OCI-LY7 (cell line): ENCODE data around the gene CR2. TPM values are rescaled to one million over a fixed set of nuclear protein-coding genes. Genes with fewer than 3 reads are reported as not detected.

Experiments used
- BruUV-seq: library from RNA; stranded (reverse); fragments of 400-500 nt; replicated peaks from 2 replicates; lab custom pipeline; 2021; lab: Mats Ljungman, UMichigan
- CTCF ChIA-PET: fragments of 300-600 bp; sonication (Branson Sonifier 250); formaldehyde crosslinking; loops from one replicate; lab custom pipeline; 2022; ENCODE audit warnings: antibody characterized with exemption; ENCODE audit not compliant: unreplicated experiment; lab: Charles Lee
- POLR2A ChIA-PET: fragments of 300-600 bp; sonication (Branson Sonifier 250); formaldehyde crosslinking; loops from one replicate; lab custom pipeline; 2022; ENCODE audit warnings: antibody characterized with exemption; lab: Charles Lee
- DNase-seq: peaks from one replicate; pipeline ENCODE4 v3.0.0-alpha.2; 2015; ENCODE audit warnings: low spot score
- H2AFZ ChIP-seq: fragments of 200-600 bp; sonication (generic), shearing (Covaris generic); 2 replicates; pipeline ENCODE4 v1.6.1; 2014; ENCODE audit warnings: mild to moderate bottlenecking, antibody characterized with exemption, low read length, moderate library complexity
- H3K27ac ChIP-seq: fragments of 200-600 bp; sonication (generic); 2 replicates; pipeline ENCODE4 v1.5.1; 2014; ENCODE audit warnings: mixed run types, low read depth, mild to moderate bottlenecking, moderate library complexity, low read length, inconsistent platforms; ENCODE audit not compliant: poor library complexity, severe bottlenecking
- H3K36me3 ChIP-seq: fragments of 200-600 bp; sonication (generic); 2 replicates; pipeline ENCODE4 v1.6.1; 2014; ENCODE audit warnings: mild to moderate bottlenecking, antibody characterized with exemption, low read length, moderate library complexity, mixed read lengths; ENCODE audit not compliant: insufficient read depth
- H3K4me1 ChIP-seq: fragments of 200-600 bp; sonication (generic); 2 replicates; pipeline ENCODE4 v1.5.1; 2014; ENCODE audit warnings: mild to moderate bottlenecking, low read length; ENCODE audit not compliant: insufficient read depth, poor library complexity, severe bottlenecking
- H3K4me2 ChIP-seq: fragments of 200-600 bp; sonication (generic); 2 replicates; pipeline ENCODE4 v1.6.1; 2014; ENCODE audit warnings: mild to moderate bottlenecking, low read length
- H3K4me3 ChIP-seq: fragments of 200-600 bp; sonication (generic); 2 replicates; pipeline ENCODE4 v1.5.1; 2014; ENCODE audit warnings: mild to moderate bottlenecking, low read depth, low read length; ENCODE audit not compliant: poor library complexity, severe bottlenecking
- H3K79me2 ChIP-seq: fragments of 200-600 bp; sonication (generic); 2 replicates; pipeline ENCODE4 v1.6.1; 2016; ENCODE audit warnings: low read depth, mild to moderate bottlenecking, low read length, moderate library complexity, mixed read lengths; ENCODE audit not compliant: insufficient read depth
- H3K9me2 ChIP-seq: fragments of 200-600 bp; sonication (generic); 2 replicates; pipeline ENCODE4 v1.6.1; 2016; ENCODE audit warnings: mild to moderate bottlenecking, low read length, mixed read lengths; ENCODE audit not compliant: insufficient read depth
- H3K9me3 ChIP-seq: fragments of 200-600 bp; sonication (generic); 2 replicates; pipeline ENCODE4 v1.6.1; 2014; ENCODE audit warnings: mild to moderate bottlenecking, mixed run types, low read length, mixed read lengths
- H4K20me1 ChIP-seq: fragments of 200-600 bp; sonication (generic); 2 replicates; pipeline ENCODE4 v1.6.1; 2014; ENCODE audit warnings: mild to moderate bottlenecking, antibody characterized with exemption, low read length, moderate library complexity, mixed read lengths; ENCODE audit not compliant: insufficient read depth
- CTCF ChIP-seq: fragments of 200-600 bp; sonication (generic); conservative IDR thresholded peaks from 2 replicates; pipeline ENCODE4 v1.5.1; 2014; ENCODE audit warnings: mild to moderate bottlenecking, antibody characterized with exemption, low read length, moderate library complexity, mixed read lengths
- EZH2phosphoT487 ChIP-seq: fragments of 200-600 bp; sonication (generic); IDR thresholded peaks from 2 replicates; pipeline ENCODE4 v1.6.1; 2018; ENCODE audit warnings: low read depth, borderline replicate concordance, mild to moderate bottlenecking, mixed run types, antibody characterized with exemption, low read length, moderate library complexity, mixed read lengths
- intact Hi-C: fragments of 100-400 bp; cut with micrococcal nuclease; formaldehyde crosslinking; loops from one replicate; pipeline ENCODE4 v1.10.0; 2022; ENCODE audit not compliant: unreplicated experiment
- total RNA-seq, 2 experiments: library from RNA; depleted of rRNA in 1 of 2; stranded (reverse); fragments of >200 nt in 1 of 2; shearing (Covaris generic) in 1 of 2; gene quantifications; 2 replicates each; pipeline ENCODE4 v1.2.3, GENCODE V29; 2014 to 2022

CR2 gene
- total RNA-seq, 2 experiments from 2014 or later: 4.4 to 13.5 TPM

GRCh38 chr1:207510444-207510843, 56.3 kb downstream of the CR2 start:
- no peak overlapping the region for H2AFZ ChIP-seq
- no peaks in the 10 kb centered on the region for H4K20me1 ChIP-seq
- no peak overlapping the region for H3K4me2 ChIP-seq
- POLR2A ChIA-PET: no interaction called here
- H3K79me2 ChIP-seq: no peaks in the 10 kb centered on the region
- no peak overlapping the region for H3K27ac ChIP-seq
- DNase-seq: no peak
- TF ChIP-seq CTCF: no peak
- TF ChIP-seq EZH2phosphoT487: no peak
- no peaks in the 10 kb centered on the region for H3K4me1 ChIP-seq
- no peak overlapping the region for H3K4me3 ChIP-seq
- no peaks in the 10 kb centered on the region for H3K36me3 ChIP-seq
- no TSS peak for BruUV-seq
- intact Hi-C loops: no loop called here
- CTCF ChIA-PET: no interaction called here
- no peaks in the 10 kb centered on the region for H3K9me3 ChIP-seq
- no peaks in the 10 kb centered on the region for H3K9me2 ChIP-seq

- no peak overlapping the region for H3K4me2 ChIP-seq
- no peaks in the 10 kb centered on the region for H3K9me2 ChIP-seq
- intact Hi-C loops: no loop called here
- H3K4me1 ChIP-seq: no peaks in the 10 kb centered on the region
- no TSS peak for BruUV-seq
- no peaks in the 10 kb centered on the region for H3K36me3 ChIP-seq
- no peaks in the 10 kb centered on the region for H3K79me2 ChIP-seq
- H4K20me1 ChIP-seq: no peaks in the 10 kb centered on the region
- no peak overlapping the region for H3K4me3 ChIP-seq
- no peak for TF ChIP-seq CTCF
- no peak for TF ChIP-seq EZH2phosphoT487
- H2AFZ ChIP-seq: no peak overlapping the region
- DNase-seq: no peak
- no peaks in the 10 kb centered on the region for H3K9me3 ChIP-seq
- CTCF ChIA-PET: no interaction called here
- H3K27ac ChIP-seq: no peak overlapping the region
- POLR2A ChIA-PET: no interaction called here
Measured at GRCh38 chr1:207514890-207515289, 60.8 kb downstream of the CR2 start.

GRCh38 chr1:207516729-207517128, 62.6 kb downstream of the CR2 start:
- Histone ChIP-seq H3K27ac (no peak overlapping the region), H4K20me1 (no peaks in the 10 kb centered on the region), H2AFZ (no peak overlapping the region), H3K36me3 (no peaks in the 10 kb centered on the region), H3K9me3 (no peaks in the 10 kb centered on the region), H3K4me1 (no peaks in the 10 kb centered on the region), H3K4me3 (no peak overlapping the region), H3K79me2 (no peaks in the 10 kb centered on the region), H3K4me2 (no peak overlapping the region), H3K9me2 (no peaks in the 10 kb centered on the region)
- DNase-seq: no peak
- CTCF ChIA-PET: no interaction called here
- POLR2A ChIA-PET: no interaction called here
- TF ChIP-seq EZH2phosphoT487: no peak
- TF ChIP-seq CTCF: no peak
- intact Hi-C loops: no loop called here
- no TSS peak for BruUV-seq
